GM19240 (cell line): ENCODE measurements around the gene SUSD6.
"Not testable (repeated sequence)": the region's sequence is repeated elsewhere in the genome, so short reads cannot be mapped to it uniquely, and the experiment has no call there.

ENCODE experiments used
- DNase-seq: peaks from one replicate; pipeline ENCODE4 v3.0.0; 2011; ENCODE audit warnings: low spot score; ENCODE audit not compliant: insufficient read length

SUSD6 gene

GRCh38 chr14:69694730-69695281, 83.4 kb downstream of the SUSD6 start:
- DNase-seq, result no peak

GRCh38 chr14:69695322-69696203, 84.2 kb downstream of the SUSD6 start:
- no peak for DNase-seq

DNA sequence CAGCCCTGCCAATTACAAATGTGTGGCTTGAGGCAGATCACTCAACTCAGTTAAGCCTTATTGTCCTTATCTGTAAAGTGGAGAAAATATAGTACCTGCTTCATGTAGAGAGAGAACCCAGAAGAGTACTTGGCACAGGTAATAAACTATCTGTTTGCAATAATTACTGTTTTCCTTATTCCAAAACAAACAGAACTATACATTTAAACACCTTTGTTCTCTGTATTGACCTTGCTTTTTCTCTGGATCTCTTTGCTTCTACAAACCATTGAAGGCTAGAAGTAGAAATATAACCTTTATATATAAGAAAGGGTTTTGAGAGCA, 84.8 kb downstream of the SUSD6 start:
- DNase-seq, result no peak

- DNase-seq, result no peak
Observed at GRCh38 chr14:69696633-69697557, 85.5 kb downstream of the SUSD6 start.

GRCh38 chr14:69698572-69698971, 87.2 kb downstream of the SUSD6 start:
- DNase-seq, result no peak

- DNase-seq, result not testable (repeated sequence)
Observed at GRCh38 chr14:69699243-69699642, 87.8 kb downstream of the SUSD6 start.

- DNase-seq, result no peak
Observed at GRCh38 chr14:69699748-69700303, 88.4 kb downstream of the SUSD6 start.

DNA sequence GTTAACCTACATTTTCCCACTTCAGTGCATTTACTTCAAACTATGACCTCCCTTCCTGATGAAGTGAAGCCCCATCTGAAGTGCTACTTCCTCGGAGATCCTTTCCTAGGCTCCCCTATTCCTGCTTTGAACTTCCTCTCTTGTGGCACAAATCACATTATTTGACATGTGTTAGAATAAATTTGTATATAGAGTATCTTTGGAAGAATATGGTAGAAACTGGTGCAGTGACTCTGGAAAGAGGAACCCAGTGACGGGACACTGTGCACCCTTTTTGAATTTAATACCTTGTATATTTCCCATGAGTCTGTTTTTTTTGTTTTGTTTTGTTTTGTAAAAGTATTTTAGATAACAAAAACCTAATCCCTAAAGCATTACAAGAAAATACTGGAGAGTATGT, 89.2 kb downstream of the SUSD6 start:
- DNase-seq, result no peak

GRCh38 chr14:69701291-69701690, 89.9 kb downstream of the SUSD6 start:
- no peak for DNase-seq

DNA sequence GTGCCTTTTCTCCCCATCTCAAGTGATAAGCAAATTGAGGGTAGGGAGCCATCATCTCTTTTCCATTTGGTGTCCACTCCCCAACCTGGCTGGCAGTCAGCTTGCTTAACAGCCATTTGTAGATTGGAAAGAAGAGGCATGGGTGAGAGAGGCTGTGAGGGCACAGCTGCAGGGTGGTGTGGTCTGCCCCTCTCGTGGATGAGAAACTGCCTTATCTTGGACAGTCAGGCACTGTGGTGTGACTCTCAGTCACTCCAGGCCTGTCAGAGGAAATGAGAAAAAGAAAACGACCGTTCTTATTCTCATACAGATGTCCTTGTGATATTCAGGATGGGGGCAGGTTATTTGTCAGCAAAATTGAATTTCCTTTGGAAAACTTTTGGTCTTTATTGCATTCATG, 90.5 kb downstream of the SUSD6 start:
- DNase-seq, result no peak

- DNase-seq, result no peak
Observed at GRCh38 chr14:69703047-69704039, 91.9 kb downstream of the SUSD6 start.

DNA sequence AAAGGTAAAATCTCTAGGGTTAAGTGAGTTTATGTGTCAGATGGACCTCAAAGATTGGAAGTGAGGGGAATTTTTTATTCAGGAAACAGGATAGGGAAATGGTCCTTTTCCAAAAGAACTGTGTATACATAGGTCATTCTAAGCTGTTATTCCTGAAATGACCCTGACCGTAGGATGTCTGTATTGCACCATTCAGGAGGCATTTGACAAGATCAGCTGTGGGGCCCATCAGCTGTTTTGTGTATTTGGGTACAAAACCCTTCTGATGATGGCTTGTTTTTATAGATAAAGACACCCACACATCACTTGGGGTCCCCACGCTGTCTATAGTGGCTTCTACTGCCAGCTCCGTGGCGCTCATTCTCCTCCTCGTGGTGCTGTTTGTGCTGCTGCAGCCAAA, 92.9 kb downstream of the SUSD6 start:
- no peak for DNase-seq

DNA sequence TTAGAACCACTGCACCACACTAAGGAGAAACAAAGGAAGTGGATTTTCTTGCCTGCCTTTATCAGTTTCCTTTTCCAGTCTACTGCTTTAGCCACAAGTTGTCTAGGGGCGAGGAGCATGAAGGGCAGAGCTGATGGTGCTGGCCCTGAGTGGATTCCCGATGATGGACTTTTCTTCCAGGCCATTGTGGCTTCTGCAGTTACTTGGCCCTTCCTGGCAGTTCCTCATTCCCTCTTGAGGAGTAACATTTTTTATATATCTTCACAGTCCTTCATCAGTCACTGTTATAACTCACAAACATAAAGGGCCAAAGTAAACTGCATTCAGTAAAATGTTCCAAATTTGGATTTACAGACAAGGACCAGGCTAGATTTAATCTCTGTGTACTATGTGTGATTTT, 94.3 kb downstream of the SUSD6 start:
- DNase-seq, result no peak

- DNase-seq, result no peak
Observed at GRCh38 chr14:69708049-69708448, 96.7 kb downstream of the SUSD6 start.

GRCh38 chr14:69708586-69709560, 97.5 kb downstream of the SUSD6 start:
- DNase-seq, result no peak

- no peak for DNase-seq
Observed at GRCh38 chr14:69710378-69710777, 99.0 kb downstream of the SUSD6 start.

GRCh38 chr14:69711065-69711464, 99.7 kb downstream of the SUSD6 start:
- DNase-seq, result no peak

GRCh38 chr14:69711477-69711876, 100.1 kb downstream of the SUSD6 start:
- DNase-seq, result no peak

- no peak for DNase-seq
Observed at GRCh38 chr14:69711881-69712560, 100.6 kb downstream of the SUSD6 start.
